Left lobe of liver (tissue), 2 donors: ENCODE measurements around the gene WDFY4. TPM values are rescaled to one million over a fixed set of nuclear protein-coding genes. Genes with fewer than 3 reads are reported as not detected.

Experiments
- ATAC-seq: fragments of 200-7000 bp; cut with Tn5 transposase; one replicate; pipeline ENCODE4 v1.9.1; 2020; ENCODE audit warnings: mild to moderate bottlenecking, moderate library complexity
- DNase-seq: peaks from one replicate; pipeline ENCODE4 v3.0.0-alpha.2; 2020; ENCODE audit warnings: low spot score
- total RNA-seq: library from RNA; stranded (reverse); gene quantifications from one replicate; pipeline ENCODE4 v1.2.1, GENCODE V29; 2021
- donor health status: DM: no; HTN: no; CAD: no; lungs with moderate emphysema.
- donor health status: DM: no; HTN: yes; CAD: no.

Gene WDFY4
- total RNA-seq, 1 donor from 2014 or later, result 1.3 TPM

- DNase-seq (no peak), ATAC-seq (no peak)
These were observed 23.5 kb downstream of the WDFY4 start for GRCh38 chr10:48708144-48708543.

GRCh38 chr10:48710647-48711275 is 26.1 kb downstream of the WDFY4 start:
- no peak for ATAC-seq
- DNase-seq, result no peak

- ATAC-seq (no peak), DNase-seq (no peak)
These were observed 27.2 kb downstream of the WDFY4 start for GRCh38 chr10:48711830-48712229.

- DNase-seq (no peak), ATAC-seq (no peak)
These were observed 29.4 kb downstream of the WDFY4 start for GRCh38 chr10:48714088-48714487.

- no peak for DNase-seq
- ATAC-seq, result no peak
These were observed 31.7 kb downstream of the WDFY4 start for GRCh38 chr10:48716416-48716815.

GRCh38 chr10:48720611-48721010 is 35.9 kb downstream of the WDFY4 start:
- no peak for ATAC-seq
- no peak for DNase-seq

- no peak for ATAC-seq
- no peak for DNase-seq
These were observed 37.8 kb downstream of the WDFY4 start for GRCh38 chr10:48722153-48723145.

GRCh38 chr10:48724127-48724526 is 39.5 kb downstream of the WDFY4 start:
- DNase-seq (no peak), ATAC-seq (no peak)

GRCh38 chr10:48725708-48726107 is 41.0 kb downstream of the WDFY4 start:
- DNase-seq, result no peak
- no peak for ATAC-seq

GRCh38 chr10:48727866-48728265 is 43.2 kb downstream of the WDFY4 start:
- DNase-seq (no peak), ATAC-seq (no peak)

GRCh38 chr10:48729222-48729621 is 44.5 kb downstream of the WDFY4 start:
- DNase-seq (no peak), ATAC-seq (no peak)

- DNase-seq (no peak), ATAC-seq (no peak)
These were observed 45.3 kb downstream of the WDFY4 start for GRCh38 chr10:48729941-48730457.

GRCh38 chr10:48731141-48731540 is 46.5 kb downstream of the WDFY4 start:
- DNase-seq (no peak), ATAC-seq (no peak)

- DNase-seq (no peak), ATAC-seq (no peak)
These were observed 47.0 kb downstream of the WDFY4 start for GRCh38 chr10:48731654-48732053.

GRCh38 chr10:48733329-48733728 is 48.7 kb downstream of the WDFY4 start:
- ATAC-seq, result no peak

GRCh38 chr10:48735836-48736390 is 51.2 kb downstream of the WDFY4 start:
- no peak for DNase-seq

More at GRCh38 chr10:48733329-48733728, 48.7 kb downstream of the WDFY4 start:
- DNase-seq, result no peak

GRCh38 chr10:48736596-48736995 is 51.9 kb downstream of the WDFY4 start:
- ATAC-seq (no peak), DNase-seq (no peak)

More at GRCh38 chr10:48735836-48736390, 51.2 kb downstream of the WDFY4 start:
- ATAC-seq, result no peak

GRCh38 chr10:48737886-48738285 is 53.2 kb downstream of the WDFY4 start:
- no peak for DNase-seq
- ATAC-seq, result no peak

GRCh38 chr10:48739170-48739569 is 54.5 kb downstream of the WDFY4 start:
- DNase-seq, result no peak
- no peak for ATAC-seq

GRCh38 chr10:48740015-48740707 is 55.5 kb downstream of the WDFY4 start:
- no peak for DNase-seq

GRCh38 chr10:48740988-48741387 is 56.3 kb downstream of the WDFY4 start:
- ATAC-seq (no peak), DNase-seq (no peak)

More at GRCh38 chr10:48740015-48740707, 55.5 kb downstream of the WDFY4 start:
- no peak for ATAC-seq
